HG03066 (cell line): ENCODE data around the gene TLCD1.
"Not testable (repeated sequence)": the region's sequence is repeated elsewhere in the genome, so short reads cannot be mapped to it uniquely, and the experiment has no call there.

ENCODE experiments used
- ATAC-seq: cut with Tn5 transposase; IDR thresholded peaks from one replicate; pipeline ENCODE4 v1.9.1; 2021; ENCODE audit warnings: low read depth; ENCODE audit not compliant: unreplicated experiment

The TLCD1 gene

DNA sequence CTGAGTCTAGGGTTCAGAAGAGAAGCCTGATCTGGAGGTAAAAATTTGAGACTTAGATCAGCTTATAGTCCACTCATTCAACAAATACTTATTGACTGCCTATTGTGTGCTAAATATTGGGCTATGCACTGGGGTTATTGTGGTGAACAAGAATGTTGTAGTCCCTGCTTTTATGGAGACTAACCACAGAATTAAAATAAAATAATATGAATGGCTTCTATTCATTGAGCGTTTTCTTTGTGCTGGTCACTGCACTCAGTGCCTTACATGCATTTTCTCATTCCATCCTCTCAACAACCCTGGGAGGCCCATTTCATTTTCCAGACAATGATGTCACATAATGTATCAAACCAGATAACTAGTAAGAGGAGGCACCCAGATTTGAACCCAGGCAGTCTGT lies 7.3 kb upstream of the TLCD1 start:
- ATAC-seq = no peak

DNA sequence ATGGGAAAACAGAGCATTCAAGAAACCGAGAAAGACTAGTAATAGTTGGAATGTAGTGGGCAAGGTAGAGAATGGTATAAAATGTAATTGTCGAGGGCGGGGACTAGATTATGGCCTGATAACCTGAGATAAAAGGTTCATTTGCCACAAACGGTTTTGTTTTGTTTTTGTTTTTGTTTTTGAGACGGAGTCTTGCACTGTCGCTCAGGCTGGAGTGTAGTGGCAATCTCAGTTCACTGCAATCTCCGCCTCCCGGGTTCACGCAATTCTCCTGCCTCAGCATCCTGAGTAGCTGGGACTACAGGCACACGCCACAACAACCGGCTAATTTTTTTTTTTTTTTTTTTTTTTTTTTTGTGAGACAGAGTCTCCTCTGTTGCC lies 3.9 kb upstream of the TLCD1 start:
- ATAC-seq = no peak

DNA sequence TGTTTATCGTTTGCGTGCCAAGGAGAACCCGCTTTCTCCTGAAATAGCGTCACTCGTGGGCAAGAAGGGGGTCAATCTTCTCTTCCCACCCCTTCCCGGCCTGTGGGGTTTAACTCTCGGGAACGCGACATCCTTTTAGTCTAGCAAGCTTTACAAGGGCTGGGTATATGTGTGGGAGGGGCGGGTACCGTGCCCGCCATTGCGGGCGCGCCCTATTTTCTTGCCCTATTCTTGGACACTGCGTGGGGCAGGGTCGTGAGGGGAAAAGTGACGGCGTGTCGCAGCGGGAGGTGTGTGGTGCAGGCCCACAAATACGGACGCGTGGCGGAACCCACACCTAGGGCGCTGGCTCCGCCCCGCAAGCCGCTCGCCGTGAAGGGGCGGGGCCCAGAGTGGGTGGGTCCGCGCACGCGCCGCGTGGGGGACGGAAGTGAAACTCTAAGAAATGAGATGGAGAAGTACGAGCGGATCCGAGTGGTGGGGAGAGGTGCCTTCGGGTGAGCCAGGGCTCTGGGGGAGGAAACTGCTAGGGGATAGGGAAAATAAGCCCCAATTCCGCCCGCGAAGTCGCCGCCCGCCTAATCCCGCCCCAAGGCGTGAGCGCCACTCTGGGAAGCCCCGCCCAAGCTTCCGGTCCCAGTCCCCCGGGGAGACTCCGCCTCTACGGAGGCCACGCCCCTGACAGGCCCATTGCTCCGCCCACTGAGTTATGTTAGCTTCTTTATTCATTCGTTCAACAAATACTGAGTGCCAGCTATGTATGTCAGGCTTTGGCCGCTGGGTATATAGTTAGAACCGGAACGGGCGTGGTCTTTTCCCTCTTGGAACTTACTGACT lies 2.5 kb upstream of the TLCD1 start, which contains the start of gene NEK8:
NEK8 (plus strand) TSS at position 425 of the 837 bp plus-strand sequence; CDS start at position 451, 26 bp downstream.
- ATAC-seq = no peak

DNA sequence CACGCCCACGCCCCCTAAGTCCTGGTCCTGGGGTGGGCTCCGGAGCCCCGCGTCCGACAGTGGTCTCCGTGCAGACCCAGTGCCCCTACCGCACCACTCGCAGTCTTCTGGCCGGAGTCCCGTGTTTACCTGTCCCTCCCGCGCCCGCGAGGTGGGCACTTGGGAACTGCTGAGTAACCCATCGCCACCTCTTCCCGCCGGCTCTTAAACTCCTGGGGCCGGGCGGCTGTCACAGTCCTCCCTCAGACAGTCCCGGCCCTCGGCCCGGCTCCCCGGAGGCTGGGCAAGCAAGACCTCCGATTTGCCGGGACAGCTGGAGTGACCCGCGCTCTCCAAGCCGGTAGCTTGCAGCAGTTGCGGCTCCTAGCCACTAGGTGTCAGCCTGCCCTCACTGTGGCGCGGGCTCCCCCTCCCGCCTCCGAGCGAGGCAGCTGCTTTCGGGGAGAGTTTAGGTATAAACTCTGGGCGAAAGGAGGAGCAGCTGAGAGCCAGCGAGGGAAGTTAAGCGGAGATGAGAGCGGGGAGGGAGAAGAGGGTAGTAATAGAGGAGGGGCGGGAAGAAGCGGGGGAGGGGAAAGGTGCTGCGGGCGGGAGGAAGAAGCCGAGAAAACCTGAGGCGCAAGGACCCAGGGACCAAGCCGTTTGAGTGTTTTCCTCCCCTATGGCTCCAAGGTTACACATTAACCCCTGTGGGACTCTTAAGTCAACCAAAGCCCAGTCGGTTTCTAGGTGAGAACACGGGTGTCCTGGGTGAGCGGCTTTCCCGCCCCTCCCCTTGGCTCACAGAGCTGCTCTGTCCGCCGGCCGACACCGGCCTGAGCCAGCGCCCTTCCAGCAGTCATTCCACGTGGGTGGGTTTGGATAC lies 826 bp upstream of the TLCD1 start:
- ATAC-seq = peak; percentile 42

DNA sequence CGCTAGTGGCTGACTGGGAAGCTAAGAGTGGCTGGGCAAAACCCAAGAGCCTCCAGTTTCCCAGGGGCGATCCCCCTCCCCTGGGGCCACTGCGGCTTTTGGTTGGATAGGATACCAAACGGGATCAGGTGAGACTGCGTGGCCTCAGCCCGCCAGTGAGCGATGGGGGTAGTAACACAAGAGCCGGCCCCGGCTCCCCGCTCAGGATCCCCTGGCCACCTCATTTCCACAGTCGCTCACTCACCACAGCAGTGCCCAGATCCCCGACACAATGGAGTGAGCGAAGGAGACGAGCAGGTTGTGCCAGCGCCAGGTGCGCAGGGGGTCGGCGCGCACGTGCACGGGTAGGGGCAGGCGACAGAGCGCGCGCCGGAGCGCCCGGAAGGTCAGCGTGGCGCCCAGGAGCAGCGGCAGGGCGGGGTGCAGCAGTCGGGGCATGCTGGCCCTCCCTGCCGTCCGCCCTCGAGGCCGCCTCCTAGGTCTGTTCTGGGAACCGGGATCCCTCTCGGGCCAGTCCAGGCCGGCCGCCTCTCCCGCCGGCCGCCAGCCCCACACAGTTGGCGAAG lies 290 bp downstream of the TLCD1 start:
- no peak for ATAC-seq

DNA sequence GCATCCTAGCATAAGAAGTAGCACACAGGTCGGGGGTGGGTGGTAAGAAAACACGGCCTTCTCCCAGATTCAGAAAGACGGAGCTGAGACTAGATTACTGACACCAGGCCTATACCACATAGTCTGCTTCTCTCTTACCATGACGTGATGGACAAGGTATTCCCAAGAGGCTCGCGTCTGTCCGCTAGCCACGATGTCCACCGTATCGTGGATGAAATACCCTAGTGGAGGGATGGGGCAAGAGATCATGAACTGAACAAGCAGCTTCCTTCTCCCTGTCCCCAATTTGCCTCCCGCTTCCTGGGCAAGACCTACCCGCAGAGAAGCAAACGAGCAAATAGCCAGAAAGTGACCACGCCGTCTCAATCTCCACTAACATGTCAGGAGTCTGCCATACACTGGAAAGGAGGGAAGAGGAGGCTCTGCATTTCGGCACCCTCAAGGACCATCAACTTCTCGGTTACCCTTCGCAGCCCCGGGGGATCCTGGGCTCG lies 820 bp downstream of the TLCD1 start:
- no peak for ATAC-seq

DNA sequence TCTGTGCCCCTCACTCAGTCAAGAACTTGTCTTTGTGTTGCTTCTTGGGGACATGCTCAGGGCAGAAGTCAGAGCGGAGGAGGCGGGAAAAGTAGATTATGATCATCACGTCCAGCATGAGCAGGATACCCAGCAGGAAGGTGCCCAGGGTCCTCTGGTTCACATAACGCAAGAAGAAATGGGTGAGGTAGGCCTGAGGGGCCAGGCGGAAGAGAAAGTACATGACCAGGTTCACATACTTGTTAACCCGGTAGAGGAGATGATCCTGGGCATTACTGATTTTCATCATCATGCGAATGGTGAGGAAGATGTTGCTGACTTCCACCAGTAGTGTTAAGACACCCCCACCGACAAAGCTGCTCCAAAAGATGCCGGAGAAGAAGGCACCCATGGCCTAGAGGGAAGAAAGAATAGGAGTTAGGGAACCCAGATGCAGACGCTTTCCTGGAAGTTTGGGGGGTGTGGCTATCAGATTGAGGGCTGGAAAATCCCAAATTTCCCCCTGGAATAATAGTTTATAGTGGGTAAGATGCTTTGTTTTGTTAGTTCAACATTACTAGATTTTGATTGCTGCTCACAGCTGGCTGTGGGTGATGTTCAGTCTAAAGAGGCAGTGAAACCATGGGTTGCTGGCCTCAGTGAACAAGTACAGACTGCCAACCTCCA lies 1.4 kb downstream of the TLCD1 start:
- ATAC-seq = no peak

DNA sequence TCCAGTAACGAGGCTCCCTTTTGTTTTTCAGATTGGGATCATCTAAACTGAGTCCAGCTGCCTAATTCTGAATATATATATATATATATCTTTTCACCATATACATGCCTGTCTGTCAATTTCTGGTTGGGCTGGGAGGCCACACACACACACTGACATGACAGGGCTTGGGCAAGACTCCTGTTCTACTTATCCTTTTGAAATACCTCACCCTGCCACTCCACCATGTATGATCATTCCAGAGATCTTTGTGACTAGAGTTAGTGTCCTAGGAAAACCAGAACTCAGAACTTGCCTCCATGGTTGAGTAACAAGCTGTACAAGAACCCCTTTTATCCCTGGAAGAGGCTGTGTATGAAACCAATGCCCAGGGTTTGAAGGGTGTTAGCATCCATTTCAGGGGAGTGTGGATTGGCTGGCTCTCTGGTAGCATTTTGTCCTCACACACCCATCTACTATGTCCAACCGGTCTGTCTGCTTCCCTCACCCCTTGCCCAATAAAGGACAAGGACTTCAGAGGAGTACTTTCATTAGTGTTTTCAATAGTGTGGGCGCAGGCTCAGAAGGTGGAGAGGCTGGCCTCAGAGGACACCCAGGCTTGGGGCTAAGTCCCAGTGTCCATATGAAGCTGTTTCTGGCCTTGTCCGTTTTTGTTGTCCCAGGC lies 2.1 kb downstream of the TLCD1 start:
- ATAC-seq = not testable (repeated sequence)

DNA sequence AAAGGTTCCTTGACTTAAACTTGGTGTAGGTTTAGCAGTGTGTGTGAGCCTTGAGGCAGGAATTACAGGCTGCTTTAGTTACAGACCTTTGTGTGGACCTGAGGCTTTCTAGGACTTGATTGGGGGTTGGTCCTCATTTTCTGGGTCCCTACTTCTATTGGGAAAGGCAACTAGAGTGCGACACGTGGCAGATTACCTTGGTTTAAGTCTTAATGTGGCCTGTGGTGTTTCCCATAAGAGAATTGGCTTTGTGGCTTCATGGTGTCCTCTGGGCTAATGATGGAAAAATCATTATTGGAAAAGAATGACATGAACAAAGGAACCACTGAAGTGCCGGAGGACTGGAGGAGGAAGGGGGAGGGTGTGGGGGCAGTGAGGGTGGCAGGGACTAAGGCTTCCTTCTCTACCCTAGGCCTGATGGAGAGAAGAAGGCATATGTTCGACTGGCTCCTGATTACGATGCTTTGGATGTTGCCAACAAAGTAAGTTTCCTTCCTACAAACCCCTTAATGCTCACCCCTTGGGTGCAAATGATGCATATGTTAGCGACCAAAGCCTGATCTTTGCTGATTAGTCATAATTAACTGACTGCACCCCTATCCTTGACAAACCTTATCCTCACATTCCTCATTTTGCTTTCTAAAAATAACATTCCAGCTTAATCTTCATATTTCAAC lies 2.7 kb downstream of the TLCD1 start:
- no peak for ATAC-seq

DNA sequence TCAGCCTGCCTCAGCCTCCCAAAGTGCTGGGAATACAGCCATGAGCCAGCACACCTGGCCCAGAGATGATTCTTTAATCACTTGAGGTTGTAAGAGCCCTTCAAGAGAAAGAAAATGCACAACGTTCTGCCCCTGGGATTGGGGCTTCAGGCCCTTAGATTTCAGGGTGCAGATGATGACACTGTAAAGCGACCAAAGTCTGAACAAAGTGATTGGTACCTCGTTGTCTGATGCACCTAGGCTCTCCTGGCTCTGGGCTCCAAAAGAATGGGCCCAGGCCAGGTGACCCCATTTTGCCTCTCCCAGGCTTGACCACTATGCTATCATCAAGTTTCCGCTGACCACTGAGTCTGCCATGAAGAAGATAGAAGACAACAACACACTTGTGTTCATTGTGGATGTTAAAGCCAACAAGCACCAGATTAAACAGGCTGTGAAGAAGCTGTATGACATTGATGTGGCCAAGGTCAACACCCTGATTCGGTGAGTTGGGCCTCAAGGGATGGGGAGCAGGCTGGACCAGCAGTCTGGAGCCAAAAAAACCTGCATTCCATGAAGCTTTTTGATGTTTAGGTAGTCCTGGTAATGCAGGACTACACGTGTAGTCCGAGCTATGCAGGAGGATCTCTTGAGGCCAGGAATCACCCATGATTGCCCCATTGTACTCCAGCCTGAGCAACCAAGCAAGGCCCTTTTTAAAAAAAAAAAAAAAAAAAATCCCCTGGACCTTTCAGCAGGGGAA lies 3.4 kb downstream of the TLCD1 start:
- ATAC-seq = no peak

DNA sequence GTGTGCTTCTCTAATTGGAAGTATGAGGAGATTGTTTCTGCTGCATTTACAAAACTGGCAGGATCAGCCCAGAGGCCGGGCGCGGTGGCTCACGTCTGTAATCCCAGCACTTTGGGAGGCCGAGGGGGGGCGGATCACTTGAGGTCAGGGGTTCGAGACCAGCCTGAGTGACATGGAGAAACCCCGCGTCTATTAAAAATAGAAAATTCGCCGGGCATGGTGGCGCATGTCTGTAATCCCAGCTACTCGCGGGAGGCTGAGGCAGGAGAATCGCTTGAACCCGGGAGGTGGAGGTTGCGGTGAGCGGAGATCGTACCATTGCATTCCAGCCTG lies 5.1 kb downstream of the TLCD1 start:
- ATAC-seq = not testable (repeated sequence)

DNA sequence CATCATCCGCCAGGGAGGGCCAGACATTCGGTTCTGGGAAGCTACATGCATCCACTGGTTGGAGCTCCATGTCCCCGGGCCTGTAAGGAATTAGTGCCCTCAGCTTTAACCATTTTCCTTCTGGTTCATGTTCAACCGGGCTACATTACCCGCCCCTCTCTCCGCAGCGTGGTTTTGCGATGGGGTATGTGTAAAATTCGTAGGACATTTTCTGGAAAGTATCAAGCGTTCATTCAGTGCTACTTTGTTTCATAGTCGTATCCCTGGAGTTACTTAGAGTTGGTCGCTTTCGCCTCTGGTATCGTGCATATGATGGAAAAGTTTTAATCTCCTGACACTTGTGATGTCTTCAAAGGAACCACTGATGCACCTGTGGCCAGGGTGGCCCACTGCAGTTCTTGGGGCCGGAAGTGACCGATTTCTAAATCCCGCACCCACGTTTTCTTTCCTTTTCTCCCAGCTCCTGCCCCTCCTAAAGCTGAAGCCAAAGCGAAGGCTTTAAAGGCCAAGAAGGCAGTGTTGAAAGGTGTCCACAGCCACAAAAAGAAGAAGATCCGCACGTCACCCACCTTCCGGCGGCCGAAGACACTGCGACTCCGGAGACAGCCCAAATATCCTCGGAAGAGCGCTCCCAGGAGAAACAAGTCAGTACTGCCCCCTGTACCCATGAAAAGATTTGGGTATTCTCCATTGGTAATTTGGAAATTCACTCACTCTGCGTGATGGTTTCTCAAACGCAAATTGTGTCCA lies 5.6 kb downstream of the TLCD1 start:
- no peak for ATAC-seq

DNA sequence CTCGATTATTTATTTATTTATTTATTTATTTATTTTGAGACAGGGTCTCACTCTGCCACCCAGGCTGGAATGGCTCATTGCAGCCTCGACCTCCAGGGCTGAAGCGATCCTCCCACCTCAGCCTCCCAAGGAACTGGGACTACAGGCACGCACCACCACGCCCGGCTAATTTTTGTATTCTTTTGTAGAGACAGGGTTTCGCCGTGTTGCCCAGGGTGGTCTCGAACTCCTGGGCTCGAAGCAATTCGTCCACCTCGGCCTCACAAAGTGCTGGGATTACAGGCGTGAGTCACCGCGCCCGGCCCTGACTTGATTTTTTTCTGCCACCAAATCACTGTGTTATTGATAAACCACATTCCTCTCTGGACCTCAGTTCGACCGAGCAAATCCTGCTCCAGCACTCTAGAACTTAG lies 7.0 kb downstream of the TLCD1 start:
- ATAC-seq = no peak

DNA sequence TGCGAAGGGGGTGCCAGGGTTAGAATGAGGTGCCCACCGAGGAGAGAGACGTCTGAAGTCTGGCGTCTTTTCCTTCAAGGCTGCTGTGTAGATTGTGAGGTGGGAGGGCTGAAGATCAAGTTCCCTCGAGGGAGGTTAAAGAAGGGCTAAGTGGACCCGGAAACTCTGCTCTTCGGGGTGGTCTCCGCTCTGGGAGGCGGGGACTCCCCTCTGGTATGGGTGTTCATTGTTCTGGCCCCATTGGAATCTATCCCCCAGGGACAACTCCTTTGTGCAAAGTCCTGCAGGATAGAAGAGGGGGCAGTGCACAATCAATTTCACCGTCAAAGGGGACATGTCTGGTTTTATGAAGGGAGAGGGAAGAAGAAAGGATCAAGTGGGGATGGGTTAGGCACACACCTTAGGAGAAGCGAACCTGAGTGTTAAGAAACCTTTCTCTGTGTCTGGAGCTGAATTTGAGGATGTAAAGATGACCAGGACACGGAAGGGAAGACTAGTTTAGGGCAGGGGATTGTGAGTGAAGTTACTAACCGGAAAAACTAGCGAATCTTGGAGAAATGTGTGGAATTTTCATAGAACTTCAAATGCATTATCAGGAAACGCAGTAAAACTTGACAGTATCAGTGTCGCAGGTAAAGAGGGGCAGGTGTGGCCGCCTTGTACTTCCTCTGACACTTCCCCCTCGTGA lies 7.6 kb downstream of the TLCD1 start:
- ATAC-seq = no peak

DNA sequence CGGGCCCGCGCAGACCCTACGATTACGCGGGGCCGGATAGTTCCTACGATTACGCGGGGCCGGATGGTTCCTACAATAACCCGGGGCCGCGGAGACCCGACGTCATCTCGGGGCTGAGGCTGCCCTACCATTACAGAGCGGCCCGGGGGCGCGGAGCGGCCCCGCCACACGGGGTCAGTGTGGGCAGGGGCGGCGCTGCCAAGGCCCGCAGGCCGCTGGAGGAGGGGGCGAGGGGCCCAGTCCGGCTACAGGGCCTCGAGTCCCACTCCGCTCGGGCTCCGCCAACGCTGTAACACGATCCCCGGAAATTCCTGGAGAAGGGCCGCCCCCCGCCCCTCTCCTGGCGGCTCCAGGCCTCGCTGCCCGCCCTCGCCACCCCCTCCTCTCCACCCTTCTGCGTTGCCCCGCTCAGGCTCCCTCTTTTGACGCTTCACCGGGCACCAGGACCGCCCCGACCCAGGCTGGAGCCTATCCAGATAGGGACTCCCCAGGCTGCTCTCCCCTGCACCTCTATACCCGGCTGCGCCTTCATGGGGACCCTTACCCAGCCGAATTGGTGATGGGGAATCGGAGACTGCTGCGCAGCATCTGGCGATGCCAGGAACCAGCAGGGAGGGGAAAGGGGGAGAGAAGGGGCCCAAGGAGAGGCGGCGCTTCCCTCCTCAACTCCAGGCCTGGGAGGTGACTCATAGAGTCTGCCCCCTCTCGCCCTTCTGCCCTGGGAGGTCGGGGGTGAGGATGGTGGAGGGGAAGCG lies 8.3 kb downstream of the TLCD1 start, which contains the start of gene RAB34:
RAB34 (minus strand) TSS at position 291 of the 755 bp plus-strand sequence. CDS start 602 bp downstream, outside the sequence.
- ATAC-seq = no peak

DNA sequence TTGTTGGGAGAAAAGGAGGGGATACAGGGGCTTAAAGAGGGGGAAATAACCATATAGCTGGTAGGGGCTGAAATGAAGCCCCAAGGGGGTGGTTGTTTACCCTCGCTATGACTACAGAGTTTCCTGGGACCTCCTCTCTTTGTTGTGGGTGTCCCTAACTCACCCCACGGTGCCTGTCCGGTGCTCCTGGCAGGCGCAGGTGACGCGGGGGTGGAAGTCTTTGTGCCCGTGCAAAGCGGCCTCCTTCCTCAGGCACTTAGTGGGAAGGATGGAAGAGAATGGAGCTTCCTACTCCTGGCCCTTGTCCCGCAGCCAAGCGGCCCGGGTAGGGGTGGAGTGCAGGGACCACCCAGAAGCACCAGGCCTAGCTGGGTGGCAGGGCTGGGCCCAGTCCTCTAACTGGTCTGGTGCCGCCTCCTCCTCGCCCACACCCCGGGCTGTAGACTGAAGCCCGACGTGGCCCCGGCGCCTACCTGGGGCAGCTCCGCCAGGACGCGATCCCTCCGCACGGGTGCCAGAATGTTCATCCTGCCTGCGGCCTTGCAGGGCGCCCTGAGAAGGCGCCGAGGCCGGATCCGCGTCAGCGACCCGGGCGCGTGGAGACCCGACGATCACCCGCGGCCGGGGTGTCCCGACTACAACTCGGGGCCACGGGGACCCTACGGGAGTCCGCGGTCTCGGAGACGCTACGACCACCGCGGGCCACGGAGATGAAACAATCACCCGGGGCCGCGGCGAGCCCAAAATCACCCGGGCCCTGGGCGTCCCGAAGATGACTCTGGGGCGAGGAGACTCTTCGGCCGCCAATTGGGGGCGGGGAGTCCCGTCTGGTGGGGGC lies 9.1 kb downstream of the TLCD1 start:
- no peak for ATAC-seq
